Osteoblast (primary cell): Measurements from ENCODE around the gene ATP2B2. TPM values are rescaled to one million over a fixed set of nuclear protein-coding genes. Genes with fewer than 3 reads are reported as not detected.

Experiments
- DNase-seq: peaks from one replicate; pipeline ENCODE4 v3.0.0; 2011; ENCODE audit warnings: low spot score, mixed read lengths; ENCODE audit not compliant: insufficient read length; ENCODE audit errors: missing footprints
- H2AFZ ChIP-seq: 2 replicates; pipeline ENCODE4 v1.6.0; 2011; ENCODE audit warnings: mild to moderate bottlenecking, low read length
- H3K27ac ChIP-seq: 2 replicates; pipeline ENCODE4 v1.5.1; 2011; ENCODE audit warnings: mild to moderate bottlenecking, low read depth, low read length, moderate library complexity
- H3K27me3 ChIP-seq: 2 replicates; pipeline ENCODE4 v1.6.0; 2012; ENCODE audit warnings: mild to moderate bottlenecking, control low read depth, inconsistent platforms, low read length, moderate library complexity; ENCODE audit not compliant: insufficient read depth
- H3K36me3 ChIP-seq: 2 replicates; pipeline ENCODE4 v1.5.1; 2011; ENCODE audit warnings: mild to moderate bottlenecking, low read length, control low read depth, moderate library complexity; ENCODE audit not compliant: insufficient read depth
- H3K4me1 ChIP-seq: 2 replicates; pipeline ENCODE4 v1.5.1; 2011; ENCODE audit warnings: mild to moderate bottlenecking, low read length, control low read depth, moderate library complexity; ENCODE audit not compliant: insufficient read depth
- H3K4me2 ChIP-seq: 2 replicates; pipeline ENCODE4 v1.6.0; 2011; ENCODE audit warnings: mild to moderate bottlenecking, low read length; ENCODE audit not compliant: insufficient read depth
- H3K4me3 ChIP-seq: fragments of 200-600 bp; sonication (generic); 3 replicates; pipeline ENCODE4 v1.5.1; 2012; ENCODE audit warnings: mild to moderate bottlenecking, low read length, inconsistent platforms; ENCODE audit not compliant: insufficient read depth
- H3K79me2 ChIP-seq: 2 replicates; pipeline ENCODE4 v1.6.0; 2012; ENCODE audit warnings: mild to moderate bottlenecking, low read length, control low read depth, inconsistent platforms; ENCODE audit not compliant: insufficient read depth
- H3K9me3 ChIP-seq: 2 replicates; pipeline ENCODE4 v1.5.1; 2011; ENCODE audit warnings: low read depth, low read length, control low read depth
- H4K20me1 ChIP-seq: 2 replicates; pipeline ENCODE4 v1.6.0; 2012; ENCODE audit warnings: mild to moderate bottlenecking, low read length, control low read depth; ENCODE audit not compliant: insufficient read depth
- total RNA-seq: library from RNA; depleted of rRNA; stranded (reverse); fragments of >200 nt; gene quantifications from 2 replicates; pipeline ENCODE4 v1.2.3, GENCODE V29; 2012
- TF ChIP-seq, protein P1 (sequence below): IDR thresholded peaks from 2 replicates; pipeline ENCODE4 v1.5.1; 2011; ENCODE audit warnings: mild to moderate bottlenecking, low read depth, low read length, moderate library complexity; ENCODE audit errors: extremely low read depth

The ATP2B2 gene
- total RNA-seq, 1 donor = not detected

DNA sequence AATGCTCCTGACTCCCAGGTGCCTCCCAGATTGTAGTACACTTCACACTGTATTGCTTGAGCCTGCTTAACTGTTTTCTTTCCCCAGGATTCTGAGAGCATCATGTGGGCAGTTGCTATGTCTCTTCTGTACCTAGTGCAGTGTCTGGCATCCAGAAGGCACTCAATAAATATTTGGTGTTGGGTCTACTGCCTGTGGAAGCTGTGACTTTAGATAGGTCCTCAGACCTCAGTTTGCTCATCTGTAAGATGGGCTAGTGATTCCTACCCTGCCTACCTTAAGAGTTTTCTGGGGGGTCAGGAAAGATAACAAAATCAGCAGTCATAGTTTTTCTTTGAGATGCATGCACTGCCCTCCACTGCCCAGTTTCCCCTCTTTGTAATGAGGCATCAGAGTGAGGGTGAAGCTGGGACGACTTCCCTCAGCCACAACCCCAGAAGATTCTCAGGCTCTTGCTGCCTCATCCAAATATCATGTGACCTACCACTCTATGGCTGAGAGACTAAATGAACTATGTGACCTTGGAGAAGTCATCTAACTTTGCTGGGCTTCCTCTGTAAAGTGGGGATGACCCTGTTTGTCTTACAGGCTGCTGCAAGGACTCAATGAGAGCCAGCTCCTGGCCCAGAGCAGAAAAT is 50.4 kb downstream of the ATP2B2 start:
- H3K27me3 ChIP-seq = peaks cover 19% of the 10 kb centered on the region
- no peak overlapping the region for H2AFZ ChIP-seq
- no peaks in the 10 kb centered on the region for H3K9me3 ChIP-seq
- peak; percentile 80 for DNase-seq
- H3K4me2 ChIP-seq = no peak overlapping the region
- H3K4me1 ChIP-seq = no peaks in the 10 kb centered on the region
- H3K4me3 ChIP-seq = no peak overlapping the region
- H3K27ac ChIP-seq = no peak overlapping the region
- H4K20me1 ChIP-seq = peaks cover 4% of the 10 kb centered on the region
- H3K36me3 ChIP-seq = no peaks in the 10 kb centered on the region
- TF ChIP-seq, protein P1, sequence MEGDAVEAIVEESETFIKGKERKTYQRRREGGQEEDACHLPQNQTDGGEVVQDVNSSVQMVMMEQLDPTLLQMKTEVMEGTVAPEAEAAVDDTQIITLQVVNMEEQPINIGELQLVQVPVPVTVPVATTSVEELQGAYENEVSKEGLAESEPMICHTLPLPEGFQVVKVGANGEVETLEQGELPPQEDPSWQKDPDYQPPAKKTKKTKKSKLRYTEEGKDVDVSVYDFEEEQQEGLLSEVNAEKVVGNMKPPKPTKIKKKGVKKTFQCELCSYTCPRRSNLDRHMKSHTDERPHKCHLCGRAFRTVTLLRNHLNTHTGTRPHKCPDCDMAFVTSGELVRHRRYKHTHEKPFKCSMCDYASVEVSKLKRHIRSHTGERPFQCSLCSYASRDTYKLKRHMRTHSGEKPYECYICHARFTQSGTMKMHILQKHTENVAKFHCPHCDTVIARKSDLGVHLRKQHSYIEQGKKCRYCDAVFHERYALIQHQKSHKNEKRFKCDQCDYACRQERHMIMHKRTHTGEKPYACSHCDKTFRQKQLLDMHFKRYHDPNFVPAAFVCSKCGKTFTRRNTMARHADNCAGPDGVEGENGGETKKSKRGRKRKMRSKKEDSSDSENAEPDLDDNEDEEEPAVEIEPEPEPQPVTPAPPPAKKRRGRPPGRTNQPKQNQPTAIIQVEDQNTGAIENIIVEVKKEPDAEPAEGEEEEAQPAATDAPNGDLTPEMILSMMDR = no peak
- H3K79me2 ChIP-seq = no peaks in the 10 kb centered on the region

DNA sequence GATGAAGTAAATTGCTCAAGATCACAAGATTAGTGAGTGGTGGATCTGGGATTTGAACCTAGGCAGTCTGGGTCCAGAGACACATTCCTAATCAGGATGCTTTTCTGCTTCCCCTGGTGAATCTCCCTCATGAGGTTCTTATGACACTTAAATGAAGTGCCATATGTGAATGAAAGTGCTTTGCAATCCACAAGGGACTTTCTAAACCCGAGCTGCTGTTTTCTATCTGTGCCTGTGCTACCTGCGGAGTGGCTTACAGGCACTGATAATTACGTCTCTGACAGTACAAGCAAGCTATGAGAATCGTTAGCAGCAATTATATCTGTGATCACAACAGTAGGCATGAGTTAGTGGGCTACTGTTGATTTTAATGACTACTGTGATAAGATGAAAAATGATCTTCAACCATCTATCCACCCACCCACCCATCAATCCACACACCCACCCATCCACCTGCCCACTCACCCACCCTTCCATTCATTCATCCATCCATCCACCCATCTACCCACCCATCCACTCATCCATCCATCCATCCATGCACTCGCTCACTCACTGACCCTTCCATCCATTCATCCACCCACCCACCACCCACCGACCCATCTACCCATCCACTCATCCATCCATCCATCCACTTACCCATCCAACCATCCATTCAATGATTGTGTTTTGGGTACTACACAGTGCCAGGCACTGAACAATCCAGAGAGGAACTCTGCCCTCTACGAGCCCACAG is 51.8 kb downstream of the ATP2B2 start:
- Histone ChIP-seq H3K4me3 (no peak overlapping the region), H3K36me3 (no peaks in the 10 kb centered on the region), H3K79me2 (no peaks in the 10 kb centered on the region), H4K20me1 (peaks cover 4% of the 10 kb centered on the region), H3K9me3 (no peaks in the 10 kb centered on the region), H2AFZ (no peak overlapping the region), H3K27ac (no peak overlapping the region), H3K4me1 (no peaks in the 10 kb centered on the region), H3K4me2 (no peak overlapping the region), H3K27me3 (peaks cover 23% of the 10 kb centered on the region)
- peak; percentile 42 for DNase-seq
- TF ChIP-seq, protein P1 = no peak

DNA sequence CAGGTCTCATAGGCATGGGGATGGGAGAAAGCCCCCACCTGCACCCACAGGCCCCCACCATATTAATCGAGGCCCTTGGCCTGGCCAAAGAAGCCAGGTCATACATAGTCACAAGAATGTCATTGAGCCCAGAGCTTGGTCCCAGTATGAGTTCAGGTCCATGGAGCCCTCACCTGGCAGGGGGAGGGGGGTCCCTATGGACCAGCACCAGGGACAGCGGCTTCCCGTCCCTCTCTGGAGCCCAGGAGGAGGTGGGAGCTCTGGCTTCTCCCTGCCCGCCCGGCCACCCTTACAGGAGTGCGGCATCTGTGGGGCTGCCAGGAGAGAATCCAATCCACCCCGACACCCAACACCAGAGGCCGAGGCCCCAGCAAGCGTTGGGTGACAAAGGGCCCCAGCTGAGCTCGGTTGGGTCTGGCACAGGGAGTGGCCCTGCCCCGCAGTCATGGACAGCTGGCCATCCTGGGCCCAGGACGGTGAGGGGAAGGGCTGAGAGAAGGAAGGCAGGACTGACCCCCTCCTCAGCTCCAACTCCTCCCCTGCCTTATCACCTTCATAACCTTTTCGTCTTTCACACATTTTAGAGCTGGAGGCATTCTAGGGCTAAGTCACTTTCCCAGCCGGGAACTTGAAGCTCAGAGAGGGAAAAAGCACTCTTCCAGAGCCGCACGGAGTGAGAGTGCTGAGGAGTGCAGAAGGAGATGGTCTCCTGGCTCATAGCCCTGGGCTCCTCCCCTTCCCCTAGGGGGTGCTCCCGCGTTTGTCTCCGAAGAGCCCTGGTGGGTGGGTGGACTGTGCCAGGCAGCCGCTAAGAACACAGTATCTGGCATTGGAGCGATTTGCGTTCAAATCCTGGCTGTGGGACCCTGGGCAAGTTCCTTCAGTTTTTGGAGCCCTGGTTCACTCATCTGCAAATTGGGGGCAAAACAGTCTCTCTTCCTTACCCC is 54.6 kb downstream of the ATP2B2 start:
- H3K4me3 ChIP-seq = no peak overlapping the region
- TF ChIP-seq, protein P1 = no peak
- H2AFZ ChIP-seq = no peak overlapping the region
- no peak overlapping the region for H3K27ac ChIP-seq
- no peaks in the 10 kb centered on the region for H3K9me3 ChIP-seq
- DNase-seq = no peak
- H3K36me3 ChIP-seq = no peaks in the 10 kb centered on the region
- H3K27me3 ChIP-seq = peaks cover 25% of the 10 kb centered on the region
- no peaks in the 10 kb centered on the region for H3K79me2 ChIP-seq
- H3K4me1 ChIP-seq = peaks cover 2% of the 10 kb centered on the region
- no peak overlapping the region for H3K4me2 ChIP-seq
- H4K20me1 ChIP-seq = no peaks in the 10 kb centered on the region

DNA sequence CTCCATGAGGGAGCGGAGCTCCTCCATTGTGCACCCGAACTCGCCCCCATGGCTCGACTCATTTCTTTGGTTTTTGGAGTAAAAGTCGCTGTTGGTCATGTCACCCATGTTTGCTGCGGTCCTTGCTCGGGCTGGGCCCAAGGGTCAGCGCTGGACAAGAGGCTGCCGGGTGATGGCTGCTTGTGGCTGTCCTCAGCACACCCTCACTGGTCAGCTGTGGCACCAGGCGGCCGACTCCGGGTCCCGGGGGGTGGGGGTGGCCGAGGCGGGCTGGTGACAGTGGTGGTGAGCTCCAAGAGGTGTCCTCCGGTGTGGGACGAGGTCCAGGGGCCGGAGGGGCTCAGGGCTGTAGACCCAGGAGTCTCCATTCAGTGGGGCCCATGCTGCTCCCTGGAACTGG is 56.0 kb downstream of the ATP2B2 start:
- H2AFZ ChIP-seq = no peak overlapping the region
- peaks cover 7% of the 10 kb centered on the region for H3K4me1 ChIP-seq
- TF ChIP-seq, protein P1 = no peak
- no peaks in the 10 kb centered on the region for H3K36me3 ChIP-seq
- no peaks in the 10 kb centered on the region for H4K20me1 ChIP-seq
- H3K4me2 ChIP-seq = no peak overlapping the region
- H3K27me3 ChIP-seq = peaks cover 25% of the 10 kb centered on the region
- H3K9me3 ChIP-seq = no peaks in the 10 kb centered on the region
- no peak overlapping the region for H3K27ac ChIP-seq
- DNase-seq = no peak
- H3K4me3 ChIP-seq = no peak overlapping the region
- H3K79me2 ChIP-seq = no peaks in the 10 kb centered on the region
